ENCODE results near the gene SETBP1. TPM values are rescaled to one million over a fixed set of nuclear protein-coding genes. Genes with fewer than 3 reads are reported as not detected.

Gene SETBP1
- total RNA-seq, 1 donor, result 22.8 TPM

- Histone ChIP-seq H3K4me1 (ENCODE audit: insufficient read depth, low read length) (no peaks in the 10 kb centered on the region), H3K9me3 (ENCODE audit: low read depth, low read length) (peaks cover 2% of the 10 kb centered on the region), H3K79me2 (ENCODE audit: insufficient read depth, low read length) (no peaks in the 10 kb centered on the region), H3K4me3 (ENCODE audit: insufficient read depth, low read length) (no peak overlapping the region), H4K20me1 (ENCODE audit: insufficient read depth, low read length) (no peaks in the 10 kb centered on the region), H3K36me3 (ENCODE audit: insufficient read depth, low read length) (no peaks in the 10 kb centered on the region), H3K4me2 (ENCODE audit: insufficient read depth, low read length) (no peak overlapping the region), H3K27me3 (ENCODE audit: insufficient read depth, low read length) (no peaks in the 10 kb centered on the region), H3K27ac (ENCODE audit: low read depth, low read length) (no peak overlapping the region), H2AFZ (ENCODE audit: low read length) (no peak overlapping the region)
- TF ChIP-seq, protein P1, sequence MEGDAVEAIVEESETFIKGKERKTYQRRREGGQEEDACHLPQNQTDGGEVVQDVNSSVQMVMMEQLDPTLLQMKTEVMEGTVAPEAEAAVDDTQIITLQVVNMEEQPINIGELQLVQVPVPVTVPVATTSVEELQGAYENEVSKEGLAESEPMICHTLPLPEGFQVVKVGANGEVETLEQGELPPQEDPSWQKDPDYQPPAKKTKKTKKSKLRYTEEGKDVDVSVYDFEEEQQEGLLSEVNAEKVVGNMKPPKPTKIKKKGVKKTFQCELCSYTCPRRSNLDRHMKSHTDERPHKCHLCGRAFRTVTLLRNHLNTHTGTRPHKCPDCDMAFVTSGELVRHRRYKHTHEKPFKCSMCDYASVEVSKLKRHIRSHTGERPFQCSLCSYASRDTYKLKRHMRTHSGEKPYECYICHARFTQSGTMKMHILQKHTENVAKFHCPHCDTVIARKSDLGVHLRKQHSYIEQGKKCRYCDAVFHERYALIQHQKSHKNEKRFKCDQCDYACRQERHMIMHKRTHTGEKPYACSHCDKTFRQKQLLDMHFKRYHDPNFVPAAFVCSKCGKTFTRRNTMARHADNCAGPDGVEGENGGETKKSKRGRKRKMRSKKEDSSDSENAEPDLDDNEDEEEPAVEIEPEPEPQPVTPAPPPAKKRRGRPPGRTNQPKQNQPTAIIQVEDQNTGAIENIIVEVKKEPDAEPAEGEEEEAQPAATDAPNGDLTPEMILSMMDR (IDR thresholded peaks at IDR 0.05; ENCODE audit: extremely low read depth, low read depth, low read length), result no peak
- no peak for DNase-seq (ENCODE audit: insufficient read length, low spot score, missing footprints)
These were observed 224.1 kb downstream of the SETBP1 start for GRCh38 chr18:44904768-44905167.

DNA sequence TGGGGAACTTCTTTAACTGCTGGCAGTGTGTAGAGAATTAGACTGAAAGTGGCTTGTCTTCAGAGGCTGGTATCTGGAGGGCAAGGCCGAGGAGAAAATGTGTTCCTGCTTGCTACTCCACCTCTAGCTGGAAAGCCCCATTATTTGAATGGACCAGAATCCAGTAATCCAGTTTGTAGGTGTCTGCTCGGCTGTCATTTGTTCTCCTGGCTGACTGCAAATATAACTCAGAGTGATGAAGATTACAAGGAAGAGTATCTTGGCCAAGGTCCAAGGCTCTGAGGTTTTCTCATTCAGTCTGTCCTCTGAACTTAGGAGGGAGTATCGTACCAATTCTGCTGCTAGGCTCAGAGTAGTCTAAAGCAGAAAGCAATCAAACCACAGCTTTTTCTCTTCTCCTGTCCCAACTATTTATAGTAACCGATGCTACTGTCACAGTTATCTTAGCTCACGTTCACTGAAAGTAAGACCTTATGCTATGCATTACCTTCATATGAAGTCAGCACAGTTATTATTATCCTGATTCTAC is 228.6 kb downstream of the SETBP1 start:
- Histone ChIP-seq H3K4me2 (ENCODE audit: insufficient read depth, low read length) (no peak overlapping the region), H3K27ac (ENCODE audit: low read depth, low read length) (no peak overlapping the region), H3K4me1 (ENCODE audit: insufficient read depth, low read length) (no peaks in the 10 kb centered on the region), H2AFZ (ENCODE audit: low read length) (no peak overlapping the region), H4K20me1 (ENCODE audit: insufficient read depth, low read length) (no peaks in the 10 kb centered on the region), H3K4me3 (ENCODE audit: insufficient read depth, low read length) (no peak overlapping the region), H3K79me2 (ENCODE audit: insufficient read depth, low read length) (no peaks in the 10 kb centered on the region), H3K27me3 (ENCODE audit: insufficient read depth, low read length) (no peaks in the 10 kb centered on the region), H3K36me3 (ENCODE audit: insufficient read depth, low read length) (no peaks in the 10 kb centered on the region), H3K9me3 (ENCODE audit: low read depth, low read length) (peaks cover 2% of the 10 kb centered on the region)
- TF ChIP-seq, protein P1 (IDR thresholded peaks at IDR 0.05; ENCODE audit: extremely low read depth, low read depth, low read length), result no peak
- no peak for DNase-seq (ENCODE audit: insufficient read length, low spot score, missing footprints)

DNA sequence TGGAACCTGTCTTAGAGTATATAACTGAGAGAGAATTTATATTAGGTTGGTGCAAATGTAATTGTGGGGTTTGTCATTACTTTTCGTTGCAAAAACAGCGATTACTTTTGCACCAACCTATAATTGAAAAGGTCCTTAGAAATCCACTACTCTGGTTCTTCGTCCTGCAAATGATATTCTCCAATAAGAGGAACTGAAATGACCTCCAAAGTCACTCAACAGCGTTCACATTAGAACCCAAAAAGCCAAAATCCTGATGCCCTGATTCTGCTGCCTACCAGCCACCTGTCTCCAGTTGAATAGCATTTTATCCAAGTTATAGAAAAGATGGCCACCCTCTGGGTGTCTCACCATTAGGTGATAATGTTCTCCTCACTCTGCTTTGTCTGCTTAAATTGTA is 230.6 kb downstream of the SETBP1 start:
- Histone ChIP-seq H2AFZ (ENCODE audit: low read length) (no peak overlapping the region), H3K79me2 (ENCODE audit: insufficient read depth, low read length) (no peaks in the 10 kb centered on the region), H3K4me1 (ENCODE audit: insufficient read depth, low read length) (no peaks in the 10 kb centered on the region), H4K20me1 (ENCODE audit: insufficient read depth, low read length) (no peaks in the 10 kb centered on the region), H3K27me3 (ENCODE audit: insufficient read depth, low read length) (no peaks in the 10 kb centered on the region), H3K9me3 (ENCODE audit: low read depth, low read length) (no peaks in the 10 kb centered on the region), H3K4me3 (ENCODE audit: insufficient read depth, low read length) (no peak overlapping the region), H3K27ac (ENCODE audit: low read depth, low read length) (no peak overlapping the region), H3K36me3 (ENCODE audit: insufficient read depth, low read length) (no peaks in the 10 kb centered on the region), H3K4me2 (ENCODE audit: insufficient read depth, low read length) (no peak overlapping the region)
- TF ChIP-seq, protein P1 (IDR thresholded peaks at IDR 0.05; ENCODE audit: extremely low read depth, low read depth, low read length), result no peak
- DNase-seq (ENCODE audit: insufficient read length, low spot score, missing footprints), result no peak

DNA sequence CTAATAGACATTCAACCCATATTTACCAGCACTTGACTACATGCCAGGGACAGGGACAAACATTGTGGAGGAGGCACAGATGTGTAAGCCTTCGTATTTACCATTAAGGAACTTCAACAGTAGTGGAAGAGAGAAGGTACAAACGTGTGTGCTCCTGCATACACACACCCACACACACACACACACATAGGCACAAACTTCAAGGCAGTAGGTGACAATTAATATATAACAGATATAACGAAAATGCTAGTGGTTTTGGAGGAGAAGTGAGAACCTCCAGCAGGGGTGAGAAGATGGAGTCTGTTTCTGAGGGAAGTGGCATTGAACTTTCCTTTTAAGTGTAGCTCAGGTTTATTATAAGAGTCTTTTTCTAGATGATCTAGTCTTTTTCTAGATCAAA is 231.1 kb downstream of the SETBP1 start:
- no peak overlapping the region for H3K4me2 ChIP-seq (ENCODE audit: insufficient read depth, low read length)
- no peak overlapping the region for H2AFZ ChIP-seq (ENCODE audit: low read length)
- H4K20me1 ChIP-seq (ENCODE audit: insufficient read depth, low read length), result no peaks in the 10 kb centered on the region
- H3K4me1 ChIP-seq (ENCODE audit: insufficient read depth, low read length), result no peaks in the 10 kb centered on the region
- H3K79me2 ChIP-seq (ENCODE audit: insufficient read depth, low read length), result no peaks in the 10 kb centered on the region
- no peaks in the 10 kb centered on the region for H3K27me3 ChIP-seq (ENCODE audit: insufficient read depth, low read length)
- no peak for DNase-seq (ENCODE audit: insufficient read length, low spot score, missing footprints)
- H3K9me3 ChIP-seq (ENCODE audit: low read depth, low read length), result no peaks in the 10 kb centered on the region
- no peak overlapping the region for H3K4me3 ChIP-seq (ENCODE audit: insufficient read depth, low read length)
- TF ChIP-seq, protein P1 (IDR thresholded peaks at IDR 0.05; ENCODE audit: extremely low read depth, low read depth, low read length), result no peak
- no peaks in the 10 kb centered on the region for H3K36me3 ChIP-seq (ENCODE audit: insufficient read depth, low read length)
- H3K27ac ChIP-seq (ENCODE audit: low read depth, low read length), result no peak overlapping the region

Measured in osteoblast (primary cell).